Mesothelial cell of epicardium (in vitro differentiated cells): Measurements from ENCODE around the gene STK39. TPM values are rescaled to one million over a fixed set of nuclear protein-coding genes. Genes with fewer than 3 reads are reported as not detected.

Source experiments
- DNase-seq, 2 experiments: peaks; one replicate each; pipeline ENCODE4 v3.0.0; 2021; ENCODE audit warnings: low spot score in 2 of 2; ENCODE audit not compliant: unreplicated experiment in 2 of 2
- H3K27ac Mint-ChIP-seq: 2 replicates; pipeline ENCODE4 v1.8.0; 2021; ENCODE audit warnings: mixed read lengths
- H3K27me3 Mint-ChIP-seq: 2 replicates; pipeline ENCODE4 v1.8.0; 2021; ENCODE audit warnings: low read depth, mixed read lengths
- H3K36me3 Mint-ChIP-seq: 2 replicates; pipeline ENCODE4 v1.8.0; 2021; ENCODE audit warnings: mixed read lengths
- H3K4me1 Mint-ChIP-seq: 2 replicates; pipeline ENCODE4 v1.8.0; 2021; ENCODE audit warnings: mixed read lengths
- H3K4me3 Mint-ChIP-seq: 2 replicates; pipeline ENCODE4 v1.8.0; 2021; ENCODE audit warnings: mild to moderate bottlenecking, moderate library complexity, mixed read lengths
- H3K9me3 Mint-ChIP-seq: 2 replicates; pipeline ENCODE4 v1.8.0; 2021; ENCODE audit warnings: mixed read lengths
- CTCF ChIP-seq: fragments of 200-600 bp; sonication (generic); IDR thresholded peaks from one replicate; pipeline ENCODE4 v1.5.0; 2021; ENCODE audit warnings: antibody characterized with exemption; ENCODE audit not compliant: unreplicated experiment
- total RNA-seq: library from RNA; stranded (reverse); gene quantifications from 3 replicates; pipeline ENCODE4 v1.2.1, GENCODE V29; 2021

The STK39 gene
- total RNA-seq, 1 donor from 2014 or later: 18.7 TPM

- peak overlapping the region; percentile 36 for H3K27ac Mint-ChIP-seq
Observed at GRCh38 chr2:167957662-167958061, 289.7 kb downstream of the STK39 start.

GRCh38 chr2:167955264-167955906 is 292.0 kb downstream of the STK39 start:
- Mint-ChIP-seq H3K27ac (peak overlapping the region; percentile 30), H3K27me3 (no peaks in the 10 kb centered on the region), H3K36me3 (peaks cover 14% of the 10 kb centered on the region), H3K4me3 (no peak overlapping the region), H3K9me3 (peaks cover 12% of the 10 kb centered on the region), H3K4me1 (peaks cover 43% of the 10 kb centered on the region)
- TF ChIP-seq CTCF: no peak
- DNase-seq: no peak

More at GRCh38 chr2:167957662-167958061, 289.7 kb downstream of the STK39 start:
- peaks cover 6% of the 10 kb centered on the region for H3K36me3 Mint-ChIP-seq
- peaks cover 57% of the 10 kb centered on the region for H3K4me1 Mint-ChIP-seq
- no peak for DNase-seq
- H3K4me3 Mint-ChIP-seq: no peak overlapping the region
- no peaks in the 10 kb centered on the region for H3K27me3 Mint-ChIP-seq
- TF ChIP-seq CTCF: no peak
- no peaks in the 10 kb centered on the region for H3K9me3 Mint-ChIP-seq

- Mint-ChIP-seq H3K4me1 (peaks cover 35% of the 10 kb centered on the region), H3K4me3 (no peak overlapping the region), H3K27ac (no peak overlapping the region), H3K36me3 (peaks cover 14% of the 10 kb centered on the region), H3K27me3 (no peaks in the 10 kb centered on the region), H3K9me3 (peaks cover 12% of the 10 kb centered on the region)
- TF ChIP-seq CTCF: no peak
- DNase-seq: no peak
Observed at GRCh38 chr2:167954495-167954894, 292.9 kb downstream of the STK39 start.

- no peaks in the 10 kb centered on the region for H3K27me3 Mint-ChIP-seq
- H3K27ac Mint-ChIP-seq: no peak overlapping the region
- no peak for TF ChIP-seq CTCF
- no peak overlapping the region for H3K4me3 Mint-ChIP-seq
- peaks cover 12% of the 10 kb centered on the region for H3K9me3 Mint-ChIP-seq
- H3K4me1 Mint-ChIP-seq: peaks cover 32% of the 10 kb centered on the region
- no peak for DNase-seq
- peaks cover 14% of the 10 kb centered on the region for H3K36me3 Mint-ChIP-seq
Observed at GRCh38 chr2:167953776-167954175, 293.6 kb downstream of the STK39 start.

GRCh38 chr2:167950571-167950970 is 296.8 kb downstream of the STK39 start:
- H3K4me1 Mint-ChIP-seq: peaks cover 21% of the 10 kb centered on the region
- peaks cover 23% of the 10 kb centered on the region for H3K9me3 Mint-ChIP-seq
- TF ChIP-seq CTCF: no peak
- H3K36me3 Mint-ChIP-seq: peaks cover 14% of the 10 kb centered on the region
- peak overlapping the region; percentile 22 for H3K27ac Mint-ChIP-seq
- H3K4me3 Mint-ChIP-seq: no peak overlapping the region
- no peaks in the 10 kb centered on the region for H3K27me3 Mint-ChIP-seq
- DNase-seq: no peak
